HUDEP-2 (cell line): ENCODE results near the gene HIVEP2.

ENCODE experiments used
- DNase-seq, 76 experiments: peaks; one replicate each; lab custom pipeline; 2025; ENCODE audit not compliant: unreplicated experiment in 76 of 76; lab: John Stamatoyannopoulos, UW

HIVEP2 gene

GRCh38 chr6:142926177-142926493, 18.8 kb downstream of the HIVEP2 start:
- no peak for DNase-seq

- DNase-seq, result no peak
Measured at GRCh38 chr6:142925575-142926110, 19.3 kb downstream of the HIVEP2 start.

DNA sequence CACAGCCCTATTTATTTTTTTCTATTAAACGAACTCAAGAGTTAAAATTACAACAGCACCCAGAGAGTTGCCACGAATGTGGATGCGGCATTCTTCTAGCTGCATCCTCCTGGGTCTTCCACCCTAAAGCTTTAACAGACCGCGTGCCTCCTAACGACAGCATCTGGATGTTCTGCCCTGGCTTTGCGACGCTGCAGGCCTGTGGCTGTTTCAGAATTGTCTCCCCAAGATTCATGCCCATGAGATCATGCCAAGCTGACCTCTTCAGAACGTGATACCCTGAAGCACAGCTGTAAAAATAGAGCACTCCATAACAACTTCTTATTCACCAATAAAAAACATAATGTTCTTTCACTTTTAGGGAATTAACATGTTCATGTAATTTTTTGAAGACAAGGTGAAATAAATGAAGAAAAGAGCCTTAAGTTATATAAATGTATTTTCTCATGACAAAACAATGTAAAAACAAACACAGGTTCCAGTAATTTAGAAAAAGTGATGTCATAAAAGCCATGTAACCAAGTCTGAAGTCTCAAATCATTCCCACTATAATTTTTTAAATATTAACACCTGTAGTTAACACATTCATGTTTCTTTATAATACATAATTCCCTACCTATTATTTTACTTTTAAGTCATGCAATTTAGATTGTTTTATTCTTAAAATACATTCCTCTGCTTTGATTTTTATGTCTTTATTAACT, 26.5 kb downstream of the HIVEP2 start:
- no peak for DNase-seq

DNA sequence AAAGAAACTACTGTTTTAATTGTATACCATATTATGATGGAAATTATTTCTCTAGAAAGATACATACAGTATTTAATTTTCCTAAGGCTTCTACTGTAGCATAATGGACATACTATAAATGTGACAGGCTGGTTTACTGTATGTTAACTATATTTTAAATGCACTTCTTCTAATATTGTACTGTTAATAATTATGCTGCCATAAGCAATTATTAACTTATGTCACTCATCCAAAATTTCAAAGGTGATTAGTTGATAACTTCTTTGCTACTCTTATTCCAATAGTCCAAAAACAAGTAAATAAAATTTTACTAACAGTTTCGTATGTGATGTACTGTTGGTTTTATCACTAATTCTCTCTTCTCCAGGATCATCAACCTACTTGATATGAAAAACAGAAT, 28.1 kb downstream of the HIVEP2 start:
- DNase-seq, result no peak

DNA sequence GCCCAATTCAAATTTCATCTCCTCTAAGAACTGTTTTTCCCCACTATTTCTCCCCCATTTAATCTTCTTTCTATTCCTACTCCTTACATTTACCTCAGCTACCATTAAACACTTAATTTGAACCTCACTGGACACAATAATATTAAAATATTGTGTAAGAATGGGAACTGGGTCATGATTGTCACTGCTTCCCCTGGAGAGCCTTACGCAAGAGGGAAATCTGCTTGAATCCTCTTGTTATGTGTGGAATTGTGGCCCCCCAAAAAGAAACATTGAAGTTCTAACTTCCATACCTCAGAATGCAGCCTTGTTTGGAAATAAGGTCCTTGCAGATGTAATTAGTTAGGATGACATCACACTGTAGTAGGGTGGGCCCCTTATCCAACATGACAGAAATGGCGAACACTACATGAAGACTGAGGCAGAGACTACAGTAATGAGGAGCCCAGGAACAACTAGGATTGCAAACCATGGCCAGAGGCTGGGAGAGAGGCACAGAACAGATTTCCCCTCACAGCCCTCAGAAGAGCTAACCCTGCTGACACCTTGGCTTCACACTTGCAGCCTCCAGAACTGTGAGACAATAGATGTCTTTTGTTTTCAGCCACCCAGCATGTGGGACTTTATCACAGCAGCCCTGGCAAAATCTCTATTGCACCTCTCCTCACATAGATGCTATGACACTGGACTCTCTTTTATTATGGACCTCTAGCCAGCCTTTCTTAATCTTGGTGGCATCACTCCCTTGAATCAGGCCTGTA, 29.9 kb downstream of the HIVEP2 start:
- DNase-seq, result no peak

- no peak for DNase-seq
Measured at GRCh38 chr6:142914369-142914768, 30.6 kb downstream of the HIVEP2 start.

DNA sequence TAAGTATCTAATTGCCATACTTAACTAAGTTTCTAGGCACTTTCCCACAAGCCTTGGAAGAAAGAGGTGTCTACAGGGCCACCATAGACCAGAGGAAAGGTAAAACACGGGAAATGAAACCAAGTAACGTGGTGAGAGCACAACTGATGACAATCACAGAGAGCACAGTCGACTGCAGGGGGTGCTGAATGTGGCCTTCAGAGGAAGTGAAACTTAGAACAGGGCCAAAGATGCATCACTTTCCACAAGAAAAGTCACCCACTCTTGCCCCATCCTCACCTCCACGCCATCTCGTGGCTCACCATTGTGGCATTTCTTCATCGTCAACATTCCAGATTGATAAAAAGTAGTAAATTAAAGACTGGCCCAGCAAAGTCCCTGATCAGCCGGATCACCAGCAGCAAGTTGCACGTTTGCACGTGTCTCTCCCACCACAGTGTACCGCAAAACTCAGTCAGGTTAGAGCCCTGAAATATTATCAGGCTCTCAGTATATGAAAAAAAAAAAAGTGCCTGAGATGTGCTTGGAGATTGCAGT, 31.4 kb downstream of the HIVEP2 start:
- no peak for DNase-seq

- no peak for DNase-seq
Measured at GRCh38 chr6:142913036-142913510, 31.9 kb downstream of the HIVEP2 start.

DNA sequence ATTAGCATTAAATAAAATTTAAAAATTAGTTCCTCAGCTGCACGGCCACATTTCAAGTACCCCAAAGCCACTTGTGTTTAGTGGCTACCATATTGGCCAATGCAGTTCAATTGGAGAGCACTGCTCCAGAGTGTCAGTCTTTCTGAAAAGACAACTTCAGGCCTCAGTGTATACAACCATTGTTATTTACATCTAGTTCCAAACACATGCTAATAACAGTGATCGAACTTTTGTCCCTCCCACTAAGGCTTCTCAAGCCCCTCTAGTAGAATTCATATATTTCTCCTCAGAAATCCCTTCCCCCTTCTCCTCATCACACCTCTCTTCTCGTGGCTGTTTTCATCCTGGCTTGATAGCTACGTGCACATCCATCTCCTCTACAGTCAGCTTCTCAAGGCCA, 32.9 kb downstream of the HIVEP2 start:
- no peak for DNase-seq

DNA sequence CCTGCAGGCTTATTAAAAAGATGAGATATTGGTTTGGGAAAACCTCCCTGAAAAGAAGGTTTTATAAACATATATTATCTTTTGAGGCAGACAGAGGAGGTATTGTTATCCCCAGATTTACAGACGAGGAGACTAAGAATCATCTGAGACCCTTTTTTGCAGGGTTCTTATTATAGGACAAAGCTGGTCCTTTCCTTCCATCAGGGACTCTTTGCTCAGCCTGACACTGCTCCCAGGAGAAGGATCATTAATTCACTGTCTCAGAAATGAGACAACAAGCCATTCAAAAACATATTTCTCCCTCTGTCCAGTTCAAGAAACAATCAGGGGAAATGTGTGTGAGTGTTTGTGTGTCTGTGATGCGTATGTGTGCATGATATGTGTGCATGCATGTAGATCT, 33.5 kb downstream of the HIVEP2 start:
- no peak for DNase-seq

DNA sequence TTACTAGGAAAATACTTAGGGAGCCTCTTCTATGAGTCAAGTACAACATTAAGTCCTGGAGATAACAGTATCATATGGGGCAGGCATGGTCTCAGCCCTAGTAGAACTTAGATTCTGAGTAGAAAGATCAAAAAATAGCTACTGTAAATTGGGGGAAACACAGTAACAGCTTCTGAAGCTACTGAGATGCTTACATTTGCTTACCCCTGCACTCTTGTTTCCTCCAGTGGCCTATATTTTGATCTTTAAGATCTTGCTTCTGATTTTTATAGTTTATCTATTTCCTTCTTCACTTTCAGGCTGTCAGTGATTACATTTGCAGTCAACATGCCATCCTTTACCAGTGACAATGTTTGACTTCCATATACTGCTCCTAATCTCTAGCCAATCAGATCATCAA, 35.3 kb downstream of the HIVEP2 start:
- DNase-seq, result no peak

DNA sequence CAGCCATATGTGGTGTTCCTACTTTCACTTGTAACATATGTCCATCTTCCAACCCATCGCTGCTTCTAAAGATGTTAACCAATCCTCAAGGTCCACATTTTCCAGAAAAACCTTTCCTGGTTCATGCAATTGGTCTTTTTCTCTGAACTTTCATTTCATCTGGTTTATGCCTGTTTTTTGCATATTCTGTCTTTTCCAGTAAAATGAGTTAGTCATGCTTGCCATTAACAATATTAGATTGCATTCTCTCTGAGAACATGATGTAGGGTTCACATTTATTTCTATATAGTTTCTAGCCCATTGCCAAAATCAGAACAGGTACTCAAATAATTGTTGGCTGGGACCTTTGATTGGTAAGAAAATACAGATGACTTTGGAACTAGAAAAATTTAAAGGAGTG, 36.7 kb downstream of the HIVEP2 start:
- DNase-seq, result no peak

- DNase-seq, result no peak
Measured at GRCh38 chr6:142907544-142907943, 37.4 kb downstream of the HIVEP2 start.

- DNase-seq, result no peak
Measured at GRCh38 chr6:142906945-142907470, 38.0 kb downstream of the HIVEP2 start.

DNA sequence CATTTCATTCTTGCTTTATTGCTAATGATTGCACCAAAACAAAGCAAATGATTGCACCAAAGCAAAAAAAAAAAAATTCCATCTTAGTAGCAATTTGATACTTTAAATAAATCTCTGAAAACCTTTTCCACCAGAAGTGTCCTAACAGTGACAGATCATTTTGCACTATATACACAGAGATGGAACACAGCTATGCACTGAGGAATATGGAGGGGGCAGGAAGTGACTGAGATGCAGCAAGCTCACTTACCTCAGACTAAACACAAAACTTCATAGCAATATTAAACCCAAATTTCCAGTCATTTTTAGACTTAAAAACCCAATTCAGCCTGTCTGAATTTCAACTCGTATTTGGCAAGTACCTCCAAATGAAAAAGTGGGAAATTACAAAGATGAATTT, 41.2 kb downstream of the HIVEP2 start:
- no peak for DNase-seq

DNA sequence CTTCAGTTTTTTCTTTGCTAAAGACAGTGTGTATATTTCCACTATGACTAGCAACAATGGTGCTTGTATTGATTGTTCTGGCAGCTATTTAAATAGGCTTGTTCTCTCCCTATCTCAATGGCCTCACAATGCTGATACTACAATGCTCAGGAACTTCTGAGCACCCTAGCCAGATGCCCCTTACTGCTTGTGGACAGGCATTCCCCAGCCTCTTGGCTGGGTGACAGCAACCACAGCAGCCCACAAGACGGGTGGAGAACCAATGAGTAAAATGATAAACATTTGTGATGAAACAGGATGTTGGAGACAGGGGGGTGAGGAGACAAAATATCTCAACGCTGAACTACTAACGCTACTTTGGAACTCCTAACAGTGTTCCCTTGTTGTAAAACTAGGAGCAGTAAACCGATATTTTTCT, 42.3 kb downstream of the HIVEP2 start:
- DNase-seq, result peak in 65 of 76 experiments; percentile 11 to 89 (median 57)

GRCh38 chr6:142901611-142902010, 43.4 kb downstream of the HIVEP2 start:
- DNase-seq, result no peak

- no peak for DNase-seq
Measured at GRCh38 chr6:142900227-142900971, 44.6 kb downstream of the HIVEP2 start.

DNA sequence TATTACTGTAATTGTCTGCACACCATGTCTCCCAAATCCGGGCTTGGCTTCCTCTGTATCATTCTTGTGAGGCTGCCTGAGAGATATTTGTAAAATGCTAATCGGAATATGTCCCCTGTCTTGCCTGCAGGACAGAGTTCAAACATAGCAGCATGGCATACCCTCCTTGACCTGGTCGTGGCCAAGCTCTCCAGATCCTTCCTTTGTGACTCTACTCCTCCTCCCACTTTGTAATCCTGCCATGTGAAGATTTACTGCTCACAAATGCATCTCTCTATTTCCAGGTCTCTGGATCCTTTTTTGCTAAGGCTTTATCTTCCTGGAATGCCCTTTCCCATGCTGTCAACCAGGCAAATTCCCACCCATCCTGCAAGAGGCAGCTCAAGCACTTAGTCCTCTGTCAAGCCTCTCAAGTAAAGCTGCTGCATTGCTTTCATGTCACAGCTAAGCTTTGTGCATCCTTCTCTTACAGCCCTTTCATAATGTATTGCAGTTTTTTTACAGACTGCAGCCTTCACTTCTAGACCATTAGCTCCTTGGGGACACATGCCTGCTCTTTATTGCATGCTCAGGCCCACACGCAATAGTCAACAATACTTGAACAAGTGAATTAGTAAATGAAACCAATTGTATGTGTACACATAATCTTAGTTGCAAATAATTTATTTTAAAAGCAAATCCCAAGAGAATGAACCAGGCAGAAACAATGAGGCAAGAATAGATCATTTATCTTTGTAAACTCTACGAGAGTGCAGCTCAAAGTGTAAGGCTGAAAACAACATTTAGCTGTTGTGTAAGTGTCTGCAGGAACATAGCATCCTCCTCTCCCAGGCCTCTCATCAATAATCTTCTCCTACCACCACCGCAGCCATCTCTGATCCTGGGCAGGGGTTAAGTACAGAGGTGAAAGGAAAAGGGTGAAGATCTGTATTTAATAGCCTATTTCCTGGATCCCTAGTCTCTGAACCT, 45.8 kb downstream of the HIVEP2 start:
- DNase-seq, result no peak

DNA sequence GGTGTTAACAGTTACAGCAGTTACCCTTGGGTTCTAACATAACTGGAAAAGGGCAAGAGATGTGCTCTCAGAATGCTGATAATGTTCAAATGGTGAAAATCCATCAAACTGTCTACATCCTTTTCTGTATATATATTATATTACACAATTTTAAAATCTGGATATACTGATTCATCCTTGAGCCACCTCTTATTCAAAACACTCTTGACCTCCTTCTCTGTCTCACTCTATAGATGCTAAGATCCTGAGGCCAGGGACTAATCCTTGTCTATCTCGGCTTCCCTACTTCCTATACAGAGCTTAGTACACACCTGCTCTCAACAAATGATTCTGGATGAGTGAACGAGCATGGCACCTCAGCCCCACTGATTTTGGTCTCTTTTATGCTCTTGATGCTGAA, 47.3 kb downstream of the HIVEP2 start:
- DNase-seq, result no peak
